Stimulated activated CD4-positive, alpha-beta T cell treated with anti-CD3 and anti-CD28 coated beads, Interleukin-4, amount 100 ng/mL, for 1 hour (primary cell): ENCODE results near the gene ANKRD35.

Experiments used
- DNase-seq: peaks from one replicate; pipeline ENCODE4 v3.0.0-alpha.2; 2020

ANKRD35 gene

GRCh38 chr1:145892486-145893087 lies 6.9 kb upstream of the ANKRD35 start:
- DNase-seq: no peak

- DNase-seq: peak; percentile 56
These were observed 6.2 kb upstream of the ANKRD35 start for GRCh38 chr1:145891587-145892485.

- no peak for DNase-seq
These were observed 5.5 kb upstream of the ANKRD35 start for GRCh38 chr1:145891143-145891542.

GRCh38 chr1:145889722-145890121 lies 4.1 kb upstream of the ANKRD35 start:
- DNase-seq: no peak

GRCh38 chr1:145887631-145888030 lies 2.0 kb upstream of the ANKRD35 start:
- DNase-seq: no peak

- DNase-seq: no peak
These were observed 1.1 kb upstream of the ANKRD35 start for GRCh38 chr1:145886816-145887215.

GRCh38 chr1:145886390-145886789 lies 724 bp upstream of the ANKRD35 start:
- DNase-seq: no peak

- no peak for DNase-seq
These were observed 991 bp downstream of the ANKRD35 start for GRCh38 chr1:145884675-145885074.

GRCh38 chr1:145879775-145880174 lies 5.9 kb downstream of the ANKRD35 start:
- no peak for DNase-seq

- DNase-seq: no peak
These were observed 6.9 kb downstream of the ANKRD35 start for GRCh38 chr1:145878724-145879123.

- no peak for DNase-seq
These were observed 7.7 kb downstream of the ANKRD35 start for GRCh38 chr1:145877923-145878486.

- DNase-seq: no peak
These were observed 11.0 kb downstream of the ANKRD35 start for GRCh38 chr1:145874646-145875045.

- peak; percentile 34 for DNase-seq
These were observed 13.4 kb downstream of the ANKRD35 start for GRCh38 chr1:145871994-145872924.

GRCh38 chr1:145868232-145868631 lies 17.4 kb downstream of the ANKRD35 start:
- DNase-seq: no peak

GRCh38 chr1:145863282-145864018 lies 22.2 kb downstream of the ANKRD35 start:
- no peak for DNase-seq

- peak; percentile 80 for DNase-seq
These were observed 26.1 kb downstream of the ANKRD35 start for GRCh38 chr1:145859491-145860023.

- DNase-seq: peak; percentile 83
These were observed 26.7 kb downstream of the ANKRD35 start, which contains the start of gene PIAS3 for GRCh38 chr1:145858901-145859490. Gene PIAS3 (minus strand): TSS chr1:145859081. CDS start chr1:145858990, 91 bp downstream.

GRCh38 chr1:145858238-145858900 lies 27.3 kb downstream of the ANKRD35 start:
- peak; percentile 69 for DNase-seq

- DNase-seq: no peak
These were observed 28.5 kb downstream of the ANKRD35 start for GRCh38 chr1:145857170-145857569.

GRCh38 chr1:145855426-145855948 lies 30.2 kb downstream of the ANKRD35 start:
- DNase-seq: no peak
